Measurements from ENCODE around the gene KIF26B.

- TF ChIP-seq EZH2 (IDR thresholded peaks at IDR 0.05; ENCODE audit: insufficient read depth, poor library complexity, severe bottlenecking), result no peak
- TF ChIP-seq EZH2phosphoT487 (IDR thresholded peaks at IDR 0.05; ENCODE audit: insufficient read depth, low read depth), result no peak
These were observed 454.8 kb downstream of the KIF26B start for GRCh38 chr1:245609354-245610150.

Measured in GM23248 (cell line).